Heart right ventricle (tissue), 16 donors: ENCODE measurements around the gene CNOT6L. TPM values are rescaled to one million over a fixed set of nuclear protein-coding genes. Genes with fewer than 3 reads are reported as not detected.

Experiments
- ATAC-seq, 8 donors: fragments of 200-7000 bp; cut with Tn5 transposase; one replicate each; pipeline ENCODE4 v1.9.1; 2020; ENCODE audit warnings: mild to moderate bottlenecking in 8 of 8, moderate library complexity in 8 of 8, moderate number of reproducible peaks in 1 of 8
- DNase-seq, 2 donors: peaks; one replicate each; pipeline ENCODE4 v3.0.0-alpha.2; 2020
- H3K27ac ChIP-seq, 10 donors: fragments of 200-600 bp; sonication (generic) in 2 of 10; one replicate each; pipeline versions ENCODE4 v1.5.0 to v1.8.0; 2020 to 2022; ENCODE audit warnings: mild to moderate bottlenecking in 3 of 10
- H3K27me3 ChIP-seq, 7 donors: fragments of 200-600 bp; one replicate each; pipeline ENCODE4 v1.8.0; 2021 to 2022; ENCODE audit warnings: mild to moderate bottlenecking in 2 of 7
- H3K36me3 ChIP-seq, 9 donors: fragments of 200-600 bp; sonication (generic) in 1 of 9; one replicate each; pipeline versions ENCODE4 v1.5.0 to v1.8.0; 2020 to 2022; ENCODE audit warnings: mild to moderate bottlenecking in 2 of 9
- H3K4me1 ChIP-seq, 9 donors: fragments of 200-600 bp; sonication (generic) in 1 of 9; one replicate each; pipeline versions ENCODE4 v1.5.0 to v1.8.0; 2020 to 2022; ENCODE audit warnings: mild to moderate bottlenecking in 4 of 9
- H3K4me3 ChIP-seq, 10 donors: fragments of 200-600 bp; sonication (generic) in 2 of 10; one replicate each; pipeline versions ENCODE4 v1.5.0 to v1.8.0; 2020 to 2022; ENCODE audit warnings: mild to moderate bottlenecking in 7 of 10, moderate library complexity in 2 of 10
- H3K9me3 ChIP-seq, 11 donors: fragments of 200-600 bp in 10 of 11; sonication (generic) in 2 of 11; one replicate each; pipeline versions ENCODE4 v1.5.0 to v1.8.0; 2013 to 2022; ENCODE audit warnings: mild to moderate bottlenecking in 2 of 11, control low read depth in 1 of 11, moderate library complexity in 1 of 11
- CTCF ChIP-seq, 9 donors: fragments of 200-600 bp; sonication (generic) in 2 of 9; IDR thresholded peaks; one replicate each; pipeline versions ENCODE4 v1.5.0 to v1.8.0; 2021 to 2022; ENCODE audit warnings: antibody characterized with exemption in 9 of 9, mild to moderate bottlenecking in 5 of 9, moderate library complexity in 1 of 9
- WGBS, 2 donors: extraction: QIAGEN DNeasy Blood & Tissue Kit; methylation state at CpG; one replicate each; pipeline ENCODE4 v1.1.7; 2013; ENCODE audit warnings: inconsistent platforms in 1 of 2; 5-methylcytosine and 5-hydroxymethylcytosine counted together
- intact Hi-C, 10 donors: fragments of 100-400 bp; cut with DNase I; formaldehyde crosslinking; loops; one replicate each; pipeline versions ENCODE4 v1.11.1 to v1.14.2; 2022
- polyA plus RNA-seq, 2 donors: library from polyadenylated mRNA; stranded (reverse); fragments of 200-250 nt; gene quantifications; one replicate each; pipeline ENCODE4 v1.2.3, GENCODE V29; 2013
- total RNA-seq, 10 donors: library from RNA; stranded (reverse); fragmentation: NEBNext Ultra II Directional in 3 of 10; extraction: Animal tissue kit (Norgen Biotek cat#: 25700) in 3 of 10; gene quantifications; one replicate each; pipeline versions ENCODE4 v1.2.1 to v1.2.4, GENCODE V29; 2021 to 2023
- donor health status: Arrhythmogenic right ventricular cardiomyopathy.
- donor health status: ischemic (EF 13 %, LVEDD 7.1; RV severe dilation, severe dysfunction).
- donor health status: healthy with polysubstance abuse.
- donor health status: DM: no; HTN: yes; CAD: no.
- donor health status: DM: no; HTN: no; CAD: no.
- donor health status: ischemic (EF 25% LVEDD 6.9; RV normal size, moderate dysfunction).
- donor health status: ischemic (EF 25% LVEDD 5.7; RV mildly dilated, moderate dysfunction).
- donor health status: healthy.
- donor health status: DM: yes; HTN: yes; CAD: no.
- donor health status: Ischemic cardiomyopathy.
- donor health status: ischemic (EF 35%, LVEDD 5.7; RV mildly dilated, moderate dysfunction).
- donor health status: nonischemic (EF 11% LVEDD 7.7; RV severe dilation, severe dysfunction).
- donor health status: DM: yes; HTN: yes; CAD: no.
- donor health status: PGD.
- donor health status: ischemic (EF 29% LVEDD 5.4; RV normal size, mild dysfunction).
- donor health status: nonischemic (EF 23%, LVEDD 6.1; RV moderate dilation, normal function).

The CNOT6L gene
- total and polyA plus RNA-seq, 12 donors = 3.2 to 32.2 (median 23.2) TPM

- peaks cover 0 to 65% (median 34%) of the 10 kb centered on the region in 9 donors for H3K4me1 ChIP-seq
- H3K27me3 ChIP-seq = no peaks in the 10 kb centered on the region
- TF ChIP-seq CTCF (IDR thresholded peaks at IDR 0.05) = no peak
- 81 to 86% methylated on average over 8 of the region's 8 CpGs for WGBS, 2 donors
- peaks cover 0 to 3% (median 0%) of the 10 kb centered on the region in 9 donors for H3K36me3 ChIP-seq
- H3K9me3 ChIP-seq = no peaks in the 10 kb centered on the region
- no peak overlapping the region for H3K4me3 ChIP-seq
- H3K27ac ChIP-seq = no peak overlapping the region
- intact Hi-C loops = no loop called here
- DNase-seq (no peak), ATAC-seq (no peak)
Observed at GRCh38 chr4:77805840-77806239, 13.3 kb downstream of the CNOT6L start.

GRCh38 chr4:77804471-77804870 lies 14.7 kb downstream of the CNOT6L start:
- Histone ChIP-seq H3K9me3 (no peaks in the 10 kb centered on the region), H3K4me3 (no peak overlapping the region), H3K4me1 (peaks cover 0 to 64% (median 45%) of the 10 kb centered on the region in 9 donors), H3K27ac (no peak overlapping the region), H3K27me3 (no peaks in the 10 kb centered on the region), H3K36me3 (no peaks in the 10 kb centered on the region)
- intact Hi-C loops = no loop called here
- TF ChIP-seq CTCF (IDR thresholded peaks at IDR 0.05) = no peak
- DNase-seq = no peak
- ATAC-seq = no peak

GRCh38 chr4:77802402-77802801 lies 16.8 kb downstream of the CNOT6L start:
- ATAC-seq = no peak
- Histone ChIP-seq H3K4me3 (no peak overlapping the region), H3K36me3 (no peaks in the 10 kb centered on the region), H3K27ac (peak overlapping the region in 2 of 10 donors; percentile 29 to 71), H3K4me1 (peaks cover 0 to 68% (median 42%) of the 10 kb centered on the region in 9 donors), H3K27me3 (no peaks in the 10 kb centered on the region), H3K9me3 (no peaks in the 10 kb centered on the region)
- intact Hi-C loops = no loop called here
- DNase-seq = no peak
- no peak for TF ChIP-seq CTCF (IDR thresholded peaks at IDR 0.05)

GRCh38 chr4:77801260-77801608 lies 17.9 kb downstream of the CNOT6L start:
- no peak for TF ChIP-seq CTCF (IDR thresholded peaks at IDR 0.05)
- peaks cover 0 to 1% (median 0%) of the 10 kb centered on the region in 9 donors for H3K36me3 ChIP-seq
- peak in 1 of 8 donors; percentile 28 for ATAC-seq
- DNase-seq = no peak
- peak overlapping the region in 2 of 10 donors; percentile 14 to 15 for H3K4me3 ChIP-seq
- intact Hi-C loops = no loop called here
- WGBS, 2 donors = 42 to 43% methylated on average over 1 of the region's 1 CpG
- H3K9me3 ChIP-seq = peaks cover 0 to 2% (median 0%) of the 10 kb centered on the region in 11 donors
- H3K27me3 ChIP-seq = no peaks in the 10 kb centered on the region
- H3K4me1 ChIP-seq = peaks cover 0 to 75% (median 42%) of the 10 kb centered on the region in 9 donors
- H3K27ac ChIP-seq = peak overlapping the region in 9 of 10 donors; percentile 51 to 71 (median 58)
